Skeletal muscle tissue (tissue), 4 donors: ENCODE data around the gene NRBP1. TPM values are rescaled to one million over a fixed set of nuclear protein-coding genes. Genes with fewer than 3 reads are reported as not detected.

Experiments used
- H3K27ac ChIP-seq: one replicate; pipeline ENCODE4 v1.7.0; 2013; ENCODE audit warnings: mild to moderate bottlenecking, low read depth, low read length, inconsistent platforms
- H3K27me3 ChIP-seq, 3 donors: one replicate each; pipeline ENCODE4 v1.7.0; 2013; ENCODE audit warnings: low read length in 3 of 3; ENCODE audit not compliant: control insufficient read depth in 3 of 3, insufficient read depth in 3 of 3
- H3K36me3 ChIP-seq, 3 donors: one replicate each; pipeline ENCODE4 v1.7.0; 2013; ENCODE audit warnings: low read length in 3 of 3; ENCODE audit not compliant: control insufficient read depth in 3 of 3, insufficient read depth in 3 of 3
- H3K4me1 ChIP-seq, 3 donors: one replicate each; pipeline ENCODE4 v1.7.0; 2013; ENCODE audit warnings: low read length in 3 of 3, mild to moderate bottlenecking in 3 of 3; ENCODE audit not compliant: control insufficient read depth in 3 of 3, insufficient read depth in 3 of 3
- H3K4me3 ChIP-seq, 3 donors: one replicate each; pipeline ENCODE4 v1.7.0; 2013; ENCODE audit warnings: low read length in 3 of 3
- H3K9ac ChIP-seq, 3 donors: one replicate each; pipeline ENCODE4 v1.7.0; 2013; ENCODE audit warnings: low read length in 3 of 3, mild to moderate bottlenecking in 3 of 3, moderate library complexity in 2 of 3, low read depth in 1 of 3
- H3K9me3 ChIP-seq, 3 donors: one replicate each; pipeline ENCODE4 v1.7.0; 2013; ENCODE audit warnings: low read length in 3 of 3; ENCODE audit not compliant: control insufficient read depth in 3 of 3
- total RNA-seq: library from RNA; depleted of rRNA; stranded (reverse); fragments of >200 nt; gene quantifications from one replicate; pipeline ENCODE4 v1.2.3, GENCODE V29; 2014
- donor health status: Osteomylitis.

NRBP1 gene
- total RNA-seq, 1 donor from 2014 or later, result 81.4 TPM

GRCh38 chr2:27398962-27399361 is 29.5 kb upstream of the NRBP1 start:
- no peaks in the 10 kb centered on the region for H3K4me1 ChIP-seq
- no peaks in the 10 kb centered on the region for H3K9me3 ChIP-seq
- H3K27ac ChIP-seq, result no peak overlapping the region
- H3K4me3 ChIP-seq, result no peak overlapping the region
- no peak overlapping the region for H3K9ac ChIP-seq
- H3K27me3 ChIP-seq, result no peaks in the 10 kb centered on the region
- H3K36me3 ChIP-seq, result no peaks in the 10 kb centered on the region

DNA sequence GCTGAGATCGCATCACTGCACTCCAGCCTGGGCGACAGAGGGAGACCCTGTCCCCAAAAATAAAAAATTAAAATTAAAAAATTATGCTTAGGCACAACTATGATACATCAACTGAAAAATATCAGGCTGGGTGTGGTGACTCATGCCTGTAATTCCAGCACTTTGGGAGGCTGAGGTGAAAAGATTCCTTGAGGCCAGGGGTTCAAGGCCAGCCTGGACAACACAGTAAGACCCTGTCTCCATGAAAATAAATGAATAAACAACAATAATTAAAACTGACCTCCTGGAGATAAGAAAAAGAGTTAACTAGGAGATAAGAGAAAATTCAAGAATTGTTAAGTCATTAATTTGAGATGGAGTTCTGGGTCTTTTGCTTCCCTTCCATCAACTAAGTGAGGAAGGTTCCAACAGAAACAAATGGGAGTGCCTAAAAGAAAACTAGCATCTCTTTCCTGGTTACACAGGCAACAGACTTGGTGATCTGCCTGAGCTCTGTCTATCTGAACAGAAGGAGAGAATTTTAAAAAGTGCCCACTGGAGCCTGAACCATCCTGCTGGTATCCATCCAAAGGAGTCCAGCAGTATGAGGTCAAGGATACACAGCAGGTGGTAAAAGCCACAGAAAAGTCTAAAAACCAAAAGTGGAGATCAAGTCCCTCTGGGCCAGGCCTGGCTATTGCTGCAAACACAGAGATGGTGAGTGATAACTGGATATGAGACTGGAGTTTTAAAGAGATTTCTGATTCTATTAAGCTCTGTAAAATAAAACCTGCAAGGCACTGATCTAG is 27.9 kb upstream of the NRBP1 start:
- Histone ChIP-seq H3K9me3 (no peaks in the 10 kb centered on the region), H3K27ac (no peak overlapping the region), H3K4me3 (no peak overlapping the region), H3K9ac (no peak overlapping the region), H3K27me3 (no peaks in the 10 kb centered on the region), H3K36me3 (peaks cover 0 to 4% (median 0%) of the 10 kb centered on the region in 3 donors), H3K4me1 (no peaks in the 10 kb centered on the region)

DNA sequence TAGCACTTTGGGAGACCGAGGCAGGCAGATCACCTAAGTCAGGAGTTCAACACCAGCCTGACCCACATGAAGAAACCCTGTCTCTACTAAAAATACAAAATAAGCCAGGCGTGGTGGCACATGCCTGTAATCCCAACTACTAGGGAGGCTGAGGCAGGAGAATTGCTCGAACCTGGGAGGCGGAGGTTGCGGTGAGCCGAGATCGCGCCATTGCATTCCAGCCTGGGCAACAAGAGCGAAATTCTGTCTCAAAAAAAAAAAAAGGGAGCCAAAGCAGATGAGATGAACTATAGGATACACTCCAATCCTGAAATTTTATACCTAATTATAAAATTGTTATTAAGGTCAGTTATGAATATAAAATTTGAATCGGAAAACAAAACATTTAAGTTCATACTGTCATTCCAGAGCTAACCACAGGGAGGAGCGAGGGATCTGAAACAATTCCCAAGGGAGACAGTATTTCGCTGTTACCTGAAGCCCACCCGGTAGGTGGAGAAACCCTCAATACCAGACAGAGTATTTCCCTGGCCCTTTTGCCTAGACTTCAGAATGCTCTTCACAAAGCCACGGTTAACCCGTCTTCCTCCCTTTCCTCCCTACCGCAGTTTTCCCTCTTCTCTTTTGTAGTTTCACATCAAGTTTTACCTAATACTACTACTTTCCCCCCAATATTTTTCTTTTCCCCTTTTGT is 20.5 kb upstream of the NRBP1 start:
- Histone ChIP-seq H3K36me3 (peaks cover 0 to 4% (median 0%) of the 10 kb centered on the region in 3 donors), H3K4me1 (peaks cover 7 to 19% (median 15%) of the 10 kb centered on the region in 3 donors), H3K9me3 (no peaks in the 10 kb centered on the region), H3K27ac (no peak overlapping the region), H3K27me3 (no peaks in the 10 kb centered on the region), H3K4me3 (peak overlapping the region; percentile 56 to 85 (median 80)), H3K9ac (peak overlapping the region; percentile 82 to 99 (median 94))

- Histone ChIP-seq H3K9ac (peak overlapping the region; percentile 82 to 99 (median 94)), H3K27ac (peak overlapping the region; percentile 85), H3K36me3 (peaks cover 0 to 4% (median 0%) of the 10 kb centered on the region in 3 donors), H3K9me3 (no peaks in the 10 kb centered on the region), H3K4me1 (peaks cover 7 to 19% (median 15%) of the 10 kb centered on the region in 3 donors), H3K27me3 (no peaks in the 10 kb centered on the region), H3K4me3 (peak overlapping the region; percentile 80 to 91 (median 85))
Observed at GRCh38 chr2:27408601-27409320, 19.7 kb upstream of the NRBP1 start.

- H3K4me1 ChIP-seq, result peaks cover 7 to 19% (median 15%) of the 10 kb centered on the region in 3 donors
- H3K4me3 ChIP-seq, result peak within 1 kb of the TSS; percentile 80 to 91 (median 88)
- H3K9me3 ChIP-seq, result no peaks in the 10 kb centered on the region
- peaks cover 0 to 4% (median 0%) of the 10 kb centered on the region in 3 donors for H3K36me3 ChIP-seq
- peak within 1 kb of the TSS; percentile 85 for H3K27ac ChIP-seq
- peak within 1 kb of the TSS; percentile 82 to 99 (median 94) for H3K9ac ChIP-seq
- H3K27me3 ChIP-seq, result no peaks in the 10 kb centered on the region
Observed at GRCh38 chr2:27409321-27410073, 18.9 kb upstream of the NRBP1 start, which contains the start of gene PPM1G. PPM1G (minus strand) TSS chr2:27409591; CDS start chr2:27409422, 169 bp downstream.

GRCh38 chr2:27412419-27413152 is 15.8 kb upstream of the NRBP1 start:
- no peaks in the 10 kb centered on the region for H3K9me3 ChIP-seq
- H3K4me1 ChIP-seq, result peaks cover 7 to 19% (median 15%) of the 10 kb centered on the region in 3 donors
- H3K27ac ChIP-seq, result no peak overlapping the region
- no peaks in the 10 kb centered on the region for H3K27me3 ChIP-seq
- no peak overlapping the region for H3K4me3 ChIP-seq
- H3K36me3 ChIP-seq, result no peaks in the 10 kb centered on the region
- no peak overlapping the region for H3K9ac ChIP-seq

GRCh38 chr2:27416151-27416550 is 12.3 kb upstream of the NRBP1 start:
- no peak overlapping the region for H3K27ac ChIP-seq
- H3K36me3 ChIP-seq, result no peaks in the 10 kb centered on the region
- no peak overlapping the region for H3K4me3 ChIP-seq
- H3K9me3 ChIP-seq, result no peaks in the 10 kb centered on the region
- no peak overlapping the region for H3K9ac ChIP-seq
- no peaks in the 10 kb centered on the region for H3K4me1 ChIP-seq
- H3K27me3 ChIP-seq, result no peaks in the 10 kb centered on the region

DNA sequence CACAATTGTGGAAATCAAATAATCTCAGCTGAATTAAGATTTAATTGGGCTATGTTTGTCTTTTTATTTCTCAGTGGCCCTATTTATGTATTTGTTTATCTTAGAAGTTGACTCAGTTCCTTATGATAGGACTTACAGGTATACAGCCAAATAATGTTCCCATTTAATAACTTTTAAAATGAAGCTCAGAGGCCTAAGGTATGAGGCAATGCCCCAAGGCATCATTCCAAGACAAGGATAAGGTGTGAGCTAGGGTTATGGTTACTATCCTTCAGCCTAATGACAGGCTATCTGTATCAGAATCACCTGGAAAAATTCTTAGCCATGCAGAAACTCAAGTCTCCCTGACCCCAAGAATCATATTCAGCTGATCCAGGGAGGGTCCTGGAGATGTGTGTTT is 7.4 kb upstream of the NRBP1 start:
- Histone ChIP-seq H3K36me3 (no peaks in the 10 kb centered on the region), H3K27me3 (no peaks in the 10 kb centered on the region), H3K4me3 (no peak overlapping the region), H3K4me1 (no peaks in the 10 kb centered on the region), H3K9me3 (no peaks in the 10 kb centered on the region), H3K9ac (no peak overlapping the region), H3K27ac (no peak overlapping the region)
